ENCODE data around the gene JAG2.

DNA sequence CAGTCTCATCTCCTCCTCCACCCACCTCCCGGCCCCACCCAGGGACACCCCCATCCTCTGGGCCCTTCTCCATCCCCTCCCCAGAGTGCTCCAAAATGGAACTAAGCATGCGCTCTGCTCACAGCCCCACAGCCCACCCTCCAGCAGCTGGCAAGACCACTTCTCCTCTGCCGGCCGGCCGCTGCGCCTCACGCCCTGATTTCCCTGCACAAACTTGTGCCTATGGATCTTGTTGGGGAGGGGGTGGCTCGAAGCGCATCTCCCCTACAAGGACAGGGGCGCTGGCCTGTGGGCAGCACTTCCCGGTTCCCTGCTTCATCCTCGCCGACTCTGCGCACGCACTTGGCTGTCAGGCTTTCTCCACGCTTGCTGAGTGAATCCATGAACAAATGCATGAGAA, 32.1 kb upstream of the JAG2 start:
- TF ChIP-seq, protein P1, sequence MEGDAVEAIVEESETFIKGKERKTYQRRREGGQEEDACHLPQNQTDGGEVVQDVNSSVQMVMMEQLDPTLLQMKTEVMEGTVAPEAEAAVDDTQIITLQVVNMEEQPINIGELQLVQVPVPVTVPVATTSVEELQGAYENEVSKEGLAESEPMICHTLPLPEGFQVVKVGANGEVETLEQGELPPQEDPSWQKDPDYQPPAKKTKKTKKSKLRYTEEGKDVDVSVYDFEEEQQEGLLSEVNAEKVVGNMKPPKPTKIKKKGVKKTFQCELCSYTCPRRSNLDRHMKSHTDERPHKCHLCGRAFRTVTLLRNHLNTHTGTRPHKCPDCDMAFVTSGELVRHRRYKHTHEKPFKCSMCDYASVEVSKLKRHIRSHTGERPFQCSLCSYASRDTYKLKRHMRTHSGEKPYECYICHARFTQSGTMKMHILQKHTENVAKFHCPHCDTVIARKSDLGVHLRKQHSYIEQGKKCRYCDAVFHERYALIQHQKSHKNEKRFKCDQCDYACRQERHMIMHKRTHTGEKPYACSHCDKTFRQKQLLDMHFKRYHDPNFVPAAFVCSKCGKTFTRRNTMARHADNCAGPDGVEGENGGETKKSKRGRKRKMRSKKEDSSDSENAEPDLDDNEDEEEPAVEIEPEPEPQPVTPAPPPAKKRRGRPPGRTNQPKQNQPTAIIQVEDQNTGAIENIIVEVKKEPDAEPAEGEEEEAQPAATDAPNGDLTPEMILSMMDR (IDR thresholded peaks at IDR 0.05): no peak
- TF ChIP-seq POLR2A (IDR thresholded peaks at IDR 0.05): no peak
- TF ChIP-seq POLR2AphosphoS5 (IDR thresholded peaks at IDR 0.05): no peak

Data from breast epithelium (tissue), 3 donors.